Mesenteric fat pad (tissue), 1 donor: Measurements from ENCODE around the gene GNL2. TPM values are rescaled to one million over a fixed set of nuclear protein-coding genes. Genes with fewer than 3 reads are reported as not detected.
A peak's percentile ranks its signal among the peaks of the same experiment; 100 is the strongest.
"Not testable (repeated sequence)": the region's sequence is repeated elsewhere in the genome, so short reads cannot be mapped to it uniquely, and the experiment has no call there.

ENCODE experiments used
- DNase-seq: peaks from one replicate; pipeline ENCODE4 v3.0.0-alpha.2; 2020; ENCODE audit warnings: low spot score
- total RNA-seq: library from RNA; stranded (reverse); fragmentation: NEBNext Ultra II Directional; extraction: Animal tissue kit (Norgen Biotek cat#: 25700); gene quantifications from one replicate; pipeline ENCODE4 v1.2.1, GENCODE V29; 2021
- donor health status: DM: yes; HTN: yes; CAD: no.

GNL2 gene
- total RNA-seq, 1 donor from 2014 or later, result 53.0 TPM

DNA sequence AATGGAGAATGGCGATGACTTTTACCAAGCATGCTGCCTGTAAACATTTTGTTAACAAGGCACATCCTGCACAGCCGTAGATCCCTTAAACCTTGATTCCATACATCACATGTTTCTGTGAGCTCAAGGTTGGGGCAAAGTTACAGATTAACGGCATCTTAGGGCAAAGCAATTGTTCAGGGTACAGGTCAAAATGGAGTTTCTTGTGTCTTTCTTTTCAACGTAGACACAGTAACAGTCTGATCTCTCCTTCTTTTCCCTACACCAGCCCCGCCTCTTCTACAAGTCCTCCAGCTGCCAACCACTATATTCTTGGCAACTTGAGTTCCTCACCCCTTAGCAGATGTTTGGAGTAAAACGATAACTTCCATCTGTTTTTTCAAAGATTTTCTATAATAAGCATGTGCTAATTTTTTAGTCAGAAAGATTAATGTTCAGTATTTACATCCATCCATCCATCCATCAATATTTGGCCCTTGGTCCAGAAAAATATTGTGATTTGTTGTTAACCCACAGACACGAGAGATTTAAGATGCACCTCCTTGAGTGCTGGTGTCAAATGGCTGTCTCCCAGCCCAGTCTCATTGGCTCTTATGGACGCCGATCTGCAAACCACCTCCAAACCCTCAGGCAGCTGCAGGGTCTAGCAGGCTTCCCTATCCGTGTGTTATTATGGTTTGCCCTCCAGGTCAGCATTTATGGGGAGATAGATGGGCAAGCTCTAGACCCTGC lies 35.2 kb downstream of the GNL2 start:
- DNase-seq, result no peak

DNA sequence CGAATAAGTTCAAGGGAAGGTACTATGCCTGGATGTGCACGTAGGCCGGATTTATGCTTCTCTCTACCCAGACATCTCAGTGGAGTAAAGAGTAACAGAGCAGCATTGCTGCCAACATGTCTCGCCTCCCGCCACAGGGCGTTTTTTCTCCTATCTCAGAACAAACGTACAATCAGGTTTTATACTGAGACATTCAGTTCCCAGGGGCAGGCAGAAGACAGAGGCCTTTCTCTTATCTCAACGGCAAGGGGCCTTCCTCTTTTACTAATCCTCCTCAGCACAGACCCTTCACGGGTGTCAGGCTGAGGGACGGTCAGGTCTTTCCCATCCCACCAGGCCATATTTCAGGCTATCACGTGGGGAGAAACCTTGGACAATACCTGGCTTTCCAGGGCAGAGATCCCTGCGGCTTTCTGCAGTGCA lies 35.8 kb downstream of the GNL2 start:
- DNase-seq, result not testable (repeated sequence)

DNA sequence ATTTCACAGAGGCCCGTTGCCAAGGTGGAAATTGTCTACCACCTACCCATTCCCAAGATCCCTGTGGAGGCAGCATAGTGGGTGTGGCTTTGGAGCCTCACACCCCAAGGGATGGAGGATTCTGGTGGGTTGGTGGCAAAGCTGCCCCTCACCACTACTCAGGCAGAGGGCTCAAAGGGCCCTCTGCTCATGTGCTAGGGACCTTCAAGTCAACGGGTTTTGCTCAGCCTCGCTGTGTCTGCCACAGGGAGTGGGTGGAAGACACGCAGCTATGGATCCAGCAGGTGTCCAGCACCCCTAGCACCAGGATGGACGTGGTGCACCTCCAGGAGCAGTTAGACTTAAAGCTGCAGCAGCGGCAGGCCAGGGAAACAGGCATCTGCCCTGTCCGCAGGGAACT lies 36.7 kb downstream of the GNL2 start:
- DNase-seq, result no peak

DNA sequence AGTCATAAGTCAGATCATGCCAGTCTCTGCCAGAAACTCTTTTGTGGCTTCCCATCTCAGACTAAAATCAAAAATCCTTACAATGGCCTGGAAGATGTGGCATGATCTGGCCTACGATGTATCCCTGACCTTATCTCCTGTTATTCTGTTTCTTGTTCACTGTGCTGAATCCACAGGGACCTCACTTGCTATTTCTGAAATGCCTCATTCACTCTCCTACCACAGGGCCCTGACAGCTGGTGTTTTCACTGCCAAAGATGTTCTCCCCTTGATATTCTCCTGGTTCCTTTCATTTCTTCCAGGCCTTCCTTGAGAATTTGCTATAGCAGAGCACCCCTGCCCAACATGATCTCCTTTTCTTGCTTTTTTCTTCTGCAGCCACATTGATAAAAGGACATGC lies 37.3 kb downstream of the GNL2 start:
- DNase-seq, result no peak

DNA sequence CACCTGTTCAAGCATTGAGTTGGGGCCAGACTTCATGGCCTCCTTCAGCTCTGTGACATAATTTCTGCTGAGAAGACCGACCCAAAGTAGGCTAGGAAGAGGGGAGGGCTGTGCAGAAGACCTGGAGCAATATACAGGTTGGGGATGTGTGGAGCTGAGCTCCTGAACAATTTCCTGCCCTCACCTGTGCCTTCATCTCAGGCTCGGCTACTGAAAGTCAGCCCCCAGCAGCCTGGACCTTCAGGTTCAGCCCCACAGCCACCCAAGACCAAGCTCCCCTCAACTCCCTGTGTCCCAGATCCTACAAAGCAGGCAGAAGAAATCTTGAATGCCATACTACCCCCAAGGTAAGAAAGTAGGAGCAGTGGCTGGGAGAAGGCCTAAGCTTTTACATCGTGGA lies 38.3 kb downstream of the GNL2 start:
- DNase-seq, result no peak

DNA sequence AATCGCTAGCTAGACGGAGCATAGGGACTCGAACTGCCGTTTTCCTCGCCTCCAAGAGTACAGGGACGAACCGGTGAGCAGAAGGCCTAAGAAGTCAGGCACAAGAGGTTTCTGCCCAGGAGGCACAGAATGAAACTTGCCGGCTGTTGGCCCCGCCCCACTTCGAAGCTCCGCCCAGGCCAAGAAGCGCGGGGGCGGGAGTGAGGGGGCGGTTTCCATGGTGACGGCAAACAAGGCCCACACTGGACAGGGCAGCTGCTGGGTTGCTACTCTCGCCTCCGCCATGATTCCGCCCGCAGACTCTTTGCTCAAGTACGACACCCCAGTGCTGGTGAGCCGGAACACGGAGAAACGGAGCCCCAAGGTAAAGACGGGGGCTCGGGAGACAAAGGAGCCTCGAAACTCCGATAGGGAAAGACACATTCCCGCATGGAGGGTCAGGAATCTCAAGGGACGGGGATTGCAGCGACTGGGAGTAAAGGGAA lies 39.0 kb downstream of the GNL2 start, which contains the start of gene DNALI1:
TSS of gene DNALI1 (plus strand) at position 229 of the 485 bp plus-strand sequence. CDS start at position 284, 55 bp downstream.
- DNase-seq, result peak; percentile 93

DNA sequence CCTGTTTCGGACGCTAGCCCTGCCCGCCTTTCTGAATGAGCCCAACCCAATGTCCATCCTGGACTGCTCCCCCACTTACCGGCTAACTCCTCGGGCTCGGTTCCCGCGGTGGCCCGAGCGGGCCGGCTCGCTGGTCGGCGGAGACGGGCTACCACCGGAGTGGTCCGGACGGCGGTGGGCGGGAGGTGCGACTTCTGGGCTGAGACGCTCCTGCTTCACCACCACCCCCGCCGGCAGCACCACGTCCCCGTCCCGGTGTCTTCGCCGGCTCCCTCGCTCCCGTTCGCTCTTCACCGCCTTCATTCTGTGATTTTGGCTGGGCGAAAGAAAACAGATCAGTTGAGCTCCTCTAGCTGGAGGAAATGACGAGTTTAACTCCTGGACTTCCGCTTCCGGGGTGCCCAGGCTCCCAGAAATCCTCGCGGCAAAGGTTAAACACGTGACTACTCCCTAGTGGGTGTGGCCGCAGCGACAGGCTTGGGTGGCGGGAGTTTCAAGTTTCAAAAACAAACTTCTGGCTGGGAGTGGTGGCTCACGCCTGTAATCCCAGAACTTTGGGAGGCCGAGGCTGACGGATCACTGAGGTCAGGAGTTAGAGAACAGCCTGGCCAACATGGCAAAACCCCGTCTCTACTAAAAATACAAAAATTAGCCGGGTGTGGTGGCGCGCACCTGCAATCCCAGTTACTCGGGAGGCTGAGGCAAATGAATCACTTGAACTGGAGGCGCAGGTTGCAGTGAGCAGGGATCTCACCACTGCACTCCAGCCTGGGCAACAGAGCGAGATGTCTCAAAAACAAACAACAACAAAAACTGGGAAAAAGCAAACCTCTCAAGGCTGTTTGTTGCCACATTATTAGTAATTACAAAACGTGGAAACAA lies 41.6 kb downstream of the GNL2 start, which contains the start of gene SNIP1:
TSS of gene SNIP1 (minus strand) at position 367 of the 882 bp plus-strand sequence. CDS start at position 303, 64 bp downstream.
- peak; percentile 94 for DNase-seq

DNA sequence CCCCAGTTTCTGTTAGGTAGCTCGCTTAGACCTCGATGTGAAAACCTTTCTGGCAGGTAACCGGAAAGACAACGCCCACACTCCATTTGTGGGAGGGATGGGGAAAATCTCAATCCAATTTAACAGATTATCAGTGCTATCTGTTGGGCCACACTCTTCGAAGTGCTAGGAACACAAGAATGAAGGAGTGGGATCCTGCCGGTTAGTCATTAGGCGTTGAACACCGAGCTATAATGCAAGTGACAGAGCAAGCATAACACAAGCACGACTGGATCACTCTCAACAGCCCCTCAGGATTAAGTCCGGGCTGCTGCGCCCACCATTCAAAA lies 42.2 kb downstream of the GNL2 start:
- DNase-seq, result no peak

DNA sequence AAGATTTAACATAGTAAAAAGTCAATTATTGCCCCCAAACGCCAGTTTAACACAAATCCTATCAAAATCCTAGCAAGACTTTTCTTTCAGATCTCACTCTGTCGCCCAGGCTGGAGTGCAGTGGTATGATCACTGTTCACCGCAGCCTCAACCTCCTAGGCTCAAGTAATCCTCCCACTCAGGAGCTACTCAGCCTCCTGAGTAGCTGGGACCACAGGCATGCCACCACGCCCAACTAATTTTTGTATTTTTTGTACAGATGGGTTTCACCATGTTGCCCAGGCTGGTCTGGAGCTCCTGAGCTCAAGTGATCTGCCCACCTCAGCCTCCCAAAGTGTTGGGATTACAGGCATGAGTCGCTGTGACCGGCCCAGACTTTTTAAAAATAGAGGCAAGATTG lies 46.4 kb downstream of the GNL2 start:
- DNase-seq, result no peak

DNA sequence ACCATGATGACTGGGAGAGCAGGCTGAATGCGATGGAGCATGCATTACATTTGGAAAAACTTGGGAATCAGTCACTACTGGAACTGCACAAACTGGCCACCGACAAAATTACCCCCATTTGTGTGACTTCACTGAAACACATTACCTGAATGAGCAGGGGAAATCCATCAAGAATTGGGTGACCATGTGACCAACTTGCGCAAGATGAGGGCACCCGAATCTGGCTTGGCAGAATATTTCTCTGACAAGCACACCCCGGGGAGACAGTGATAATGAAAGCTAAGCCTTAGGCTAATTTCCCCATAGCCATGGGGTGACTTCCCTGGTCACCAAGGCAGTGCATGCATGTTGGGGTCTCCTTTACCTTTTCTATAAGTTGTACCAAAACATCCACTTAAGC lies 50.7 kb downstream of the GNL2 start:
- DNase-seq, result no peak

DNA sequence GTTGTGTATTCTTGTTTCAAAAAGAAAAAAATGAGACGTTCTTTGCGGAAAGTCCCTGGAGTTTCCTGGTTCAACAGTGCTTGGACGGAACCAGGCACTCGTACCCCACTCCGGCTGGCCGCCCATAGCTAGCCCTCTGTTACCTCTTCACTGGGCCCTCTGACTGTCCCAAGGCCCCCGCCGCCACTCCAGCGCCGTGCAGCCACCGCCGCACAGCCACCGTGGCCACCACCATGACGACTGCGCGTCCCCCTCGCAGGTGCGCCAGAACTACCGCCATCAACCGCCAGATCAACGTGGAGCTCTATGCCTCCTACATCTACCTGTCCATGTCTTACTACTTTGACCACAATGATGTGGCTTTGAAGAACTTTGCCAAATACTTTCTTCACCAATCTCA lies 51.2 kb downstream of the GNL2 start:
- DNase-seq, result no peak

DNA sequence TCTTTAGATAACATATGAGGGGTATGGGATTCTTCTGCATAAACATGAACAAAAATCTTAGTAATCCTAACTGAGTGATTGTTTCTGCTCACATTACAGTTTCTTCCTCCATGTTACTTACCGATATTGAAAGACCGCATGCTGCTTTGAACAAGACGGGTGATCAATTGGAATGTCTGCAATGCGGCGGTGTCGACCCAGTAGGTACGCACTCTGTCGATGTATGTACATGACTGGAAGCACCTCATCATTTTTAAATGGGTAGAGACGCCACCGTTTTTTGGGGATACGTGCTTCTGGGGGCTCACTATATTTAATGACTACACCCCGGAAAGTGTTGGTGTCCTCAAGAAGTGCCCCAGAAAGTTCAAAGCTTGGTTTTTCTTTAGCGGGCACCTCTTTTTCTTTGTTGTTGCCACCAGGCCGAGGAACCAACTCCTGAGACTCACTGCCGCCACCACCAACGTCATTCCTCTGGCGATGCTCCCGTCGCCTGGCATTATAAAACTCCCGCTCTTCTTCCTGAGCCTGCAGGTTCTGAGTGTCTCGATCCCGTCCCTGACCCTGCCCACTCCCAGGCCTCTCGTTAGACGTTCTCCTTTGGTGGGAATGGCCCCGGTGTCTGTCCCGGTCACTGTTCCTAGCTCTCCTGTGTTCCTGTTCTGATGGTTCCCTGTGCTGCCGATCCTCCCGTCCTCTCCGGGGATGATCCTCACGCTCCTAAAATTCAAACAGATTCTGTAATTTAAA lies 55.5 kb downstream of the GNL2 start:
- no peak for DNase-seq

DNA sequence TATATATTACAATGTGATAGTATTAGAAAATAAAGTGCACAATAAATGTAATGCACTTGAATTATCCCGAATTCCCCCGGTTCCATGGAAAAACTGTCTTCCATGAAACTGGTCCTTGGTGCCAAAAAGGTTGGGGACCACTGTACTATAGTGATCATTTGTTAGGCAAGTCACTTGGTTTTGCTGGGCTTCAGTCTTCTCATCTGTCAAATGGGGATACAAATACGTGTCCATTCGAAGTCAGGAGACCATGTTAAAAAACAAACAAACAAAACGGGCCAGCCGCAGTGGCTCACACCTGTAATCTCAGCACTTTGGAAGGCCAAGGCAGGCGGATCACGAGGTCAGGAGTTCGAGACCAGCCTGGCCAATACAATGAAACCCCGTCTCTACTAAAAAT lies 56.6 kb downstream of the GNL2 start:
- DNase-seq, result not testable (repeated sequence)

DNA sequence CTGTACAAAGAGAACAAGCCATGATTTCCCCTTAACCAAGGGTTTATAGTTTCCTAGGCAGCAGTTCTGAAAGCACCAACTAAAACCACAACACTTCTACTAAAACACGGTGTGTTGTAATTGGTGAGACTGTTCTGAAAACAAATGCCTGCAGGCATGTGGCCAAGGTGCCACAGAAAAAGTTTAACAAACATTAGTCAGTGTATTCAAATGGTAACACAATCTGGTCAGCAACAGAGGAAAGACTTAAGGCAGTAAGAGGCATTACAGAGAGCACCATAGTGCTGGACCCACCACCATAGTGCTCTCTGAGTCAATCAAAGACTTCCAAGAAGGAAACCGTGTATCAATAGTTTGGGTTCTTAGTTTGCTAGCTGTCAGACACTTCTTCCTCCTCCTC lies 58.4 kb downstream of the GNL2 start:
- DNase-seq, result no peak

DNA sequence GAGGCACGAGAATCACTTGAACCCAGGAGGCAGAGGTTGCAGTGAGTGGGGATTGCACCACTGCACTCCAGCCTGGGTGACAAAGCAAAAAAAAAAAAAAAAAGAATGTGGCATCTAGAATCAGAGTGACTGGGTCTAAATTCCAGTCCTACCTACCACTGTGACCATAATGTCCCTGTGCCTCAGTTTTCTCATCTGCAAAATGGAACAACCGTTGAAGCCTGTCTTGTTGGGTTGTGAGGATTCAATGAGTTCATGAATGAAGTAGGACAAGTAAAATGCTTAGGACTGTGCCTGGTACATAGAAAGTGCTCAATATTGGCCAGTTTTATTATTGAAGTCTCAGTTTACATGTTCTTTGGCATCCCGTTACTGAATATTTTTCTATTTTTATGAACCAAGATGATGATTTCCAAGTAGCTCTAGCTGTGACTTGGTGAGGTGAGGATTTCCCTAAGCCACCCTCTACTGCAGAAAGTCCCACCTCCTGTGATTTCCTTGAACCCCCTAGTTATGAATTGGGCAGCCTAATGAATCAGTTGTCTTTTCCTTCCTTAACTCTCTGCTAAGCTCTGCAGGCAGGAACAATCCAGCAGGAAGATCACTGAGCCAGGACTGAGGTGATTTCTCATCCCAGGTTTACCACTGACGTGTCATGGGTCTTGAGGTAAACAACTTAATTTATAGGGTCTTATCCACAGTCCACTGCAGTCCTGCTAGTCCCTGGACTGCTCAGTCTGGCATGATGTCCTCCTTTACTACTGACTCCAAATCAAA lies 62.2 kb downstream of the GNL2 start:
- no peak for DNase-seq

DNA sequence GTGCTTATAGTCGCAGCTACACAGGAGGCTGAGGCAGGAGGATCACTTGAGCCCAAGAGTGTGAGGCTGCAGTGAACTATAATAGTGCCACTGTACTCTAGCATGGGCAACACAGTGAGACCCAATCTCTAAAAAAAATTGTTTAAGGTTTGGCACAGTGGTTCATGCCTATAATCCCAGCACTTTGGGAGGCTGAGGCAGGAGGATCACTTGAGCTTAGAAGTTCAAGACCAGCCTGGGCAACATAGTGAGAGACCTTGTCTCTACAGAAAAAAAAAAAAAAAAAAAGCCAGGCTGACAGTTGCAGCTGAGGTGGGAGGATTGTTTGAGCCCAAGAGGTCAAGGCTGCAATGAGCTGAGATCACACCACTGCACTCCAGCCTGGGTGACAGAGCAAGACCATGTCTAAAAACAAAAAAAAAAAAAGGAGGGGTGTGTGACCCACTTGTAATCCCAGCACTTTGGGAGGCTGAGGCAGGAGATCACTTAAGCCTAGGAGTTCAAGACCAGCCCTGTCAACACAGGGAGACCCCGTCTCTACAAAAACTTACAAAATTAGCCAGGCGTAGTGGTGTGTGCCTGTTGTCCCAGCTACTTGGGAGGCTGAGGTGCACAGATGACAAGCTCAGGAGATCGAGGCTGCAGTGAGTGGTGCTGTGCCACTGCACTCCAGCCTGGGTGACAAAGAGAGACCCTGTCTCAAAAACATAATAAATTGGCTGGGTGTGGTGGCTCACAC lies 63.1 kb downstream of the GNL2 start:
- not testable (repeated sequence) for DNase-seq

DNA sequence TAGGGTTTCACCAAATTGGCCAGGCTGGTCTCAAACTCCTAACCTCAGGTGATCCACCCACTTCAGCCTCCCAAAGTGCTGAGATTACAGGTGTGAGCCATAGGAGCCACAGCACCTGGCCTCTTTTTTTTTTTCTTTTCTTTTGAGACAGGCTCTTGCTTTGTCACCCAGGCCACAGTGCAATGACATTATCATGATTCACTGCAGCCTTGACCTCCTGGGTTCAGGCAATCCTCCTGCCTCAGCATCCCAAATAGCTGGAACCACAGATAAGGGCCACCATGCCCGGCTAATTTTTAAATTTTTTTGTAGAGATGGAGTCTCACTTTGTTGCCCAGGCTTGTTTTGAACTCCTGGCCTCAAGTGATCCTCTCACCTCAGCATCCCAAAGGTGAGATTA lies 65.8 kb downstream of the GNL2 start:
- not testable (repeated sequence) for DNase-seq

DNA sequence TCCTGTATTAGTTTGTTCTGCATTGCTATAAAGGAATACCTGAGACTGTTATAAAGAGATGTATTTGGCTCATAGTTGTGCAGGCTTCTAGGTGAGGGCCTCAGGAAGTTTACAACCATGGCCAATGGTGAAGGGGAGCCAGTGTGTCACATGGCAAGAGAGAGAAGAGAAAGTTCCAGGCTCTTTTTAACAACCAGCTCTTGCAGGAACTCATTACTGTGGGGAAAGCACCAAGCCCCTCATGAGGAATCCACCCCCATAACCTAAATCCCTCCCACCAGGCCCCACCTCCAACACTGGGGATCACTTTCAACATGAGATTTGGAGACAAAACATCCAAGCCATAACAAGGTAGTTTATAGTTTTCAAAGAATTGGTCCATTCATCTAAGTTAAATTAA lies 76.1 kb downstream of the GNL2 start:
- no peak for DNase-seq

DNA sequence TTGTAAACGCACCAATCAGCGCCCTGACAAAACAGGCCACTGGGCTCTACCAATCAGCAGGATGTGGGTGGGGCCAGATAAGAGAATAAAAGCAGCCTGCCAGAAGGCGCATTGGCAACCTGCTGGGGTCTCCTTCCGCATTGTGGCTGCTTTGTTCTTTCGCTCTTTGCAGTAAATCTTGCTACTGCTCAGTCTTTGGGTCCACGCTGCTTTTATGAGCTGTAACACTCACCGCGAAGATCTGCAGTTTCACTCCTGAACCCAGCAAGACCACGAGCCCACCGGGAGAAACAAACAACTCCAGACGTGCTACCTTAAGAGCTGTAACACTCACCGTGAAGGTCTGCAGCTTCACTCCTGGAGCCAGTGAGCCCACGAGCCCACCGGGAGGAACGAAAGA lies 76.8 kb downstream of the GNL2 start:
- DNase-seq, result not testable (repeated sequence)

DNA sequence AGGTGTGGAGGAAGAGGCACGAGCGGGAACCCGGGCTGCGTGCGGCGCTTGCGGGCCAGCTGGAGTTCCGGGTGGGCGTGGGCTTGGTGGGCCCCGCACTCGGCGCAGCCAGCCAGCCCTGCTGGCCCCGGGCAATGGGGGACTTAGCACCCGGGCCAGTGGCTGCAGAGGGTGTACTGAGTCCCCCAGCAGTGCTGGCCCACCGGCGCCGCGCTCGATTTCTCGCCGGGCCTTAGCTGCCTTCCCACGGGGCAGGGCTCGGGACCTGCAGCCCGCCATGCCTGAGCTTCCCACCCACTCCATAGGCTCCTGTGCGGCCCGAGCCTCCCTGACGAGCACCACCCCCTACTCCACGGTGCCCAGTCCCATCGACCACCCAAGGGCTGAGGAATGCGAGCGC lies 77.5 kb downstream of the GNL2 start:
- not testable (repeated sequence) for DNase-seq
